Activated T-helper 9 cell treated with anti-CD3 and anti-CD28 coated beads, Interleukin-2, amount 50 U/mL, for 16 hours (primary cell): ENCODE measurements around the gene CIART.
"Not testable (repeated sequence)": the region's sequence is repeated elsewhere in the genome, so short reads cannot be mapped to it uniquely, and the experiment has no call there.

Experiments
- DNase-seq: peaks from one replicate; pipeline ENCODE4 v3.0.0-alpha.2; 2020; ENCODE audit warnings: low read depth

Gene CIART, protein sequence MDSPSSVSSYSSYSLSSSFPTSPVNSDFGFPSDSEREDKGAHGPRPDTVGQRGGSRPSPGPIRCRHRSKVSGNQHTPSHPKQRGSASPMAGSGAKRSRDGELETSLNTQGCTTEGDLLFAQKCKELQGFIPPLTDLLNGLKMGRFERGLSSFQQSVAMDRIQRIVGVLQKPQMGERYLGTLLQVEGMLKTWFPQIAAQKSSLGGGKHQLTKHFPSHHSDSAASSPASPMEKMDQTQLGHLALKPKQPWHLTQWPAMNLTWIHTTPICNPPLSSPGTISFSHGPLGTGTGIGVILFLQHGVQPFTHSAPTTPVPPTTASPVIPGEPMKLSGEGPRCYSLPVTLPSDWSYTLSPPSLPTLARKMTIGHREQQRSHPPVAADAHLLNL

DNA sequence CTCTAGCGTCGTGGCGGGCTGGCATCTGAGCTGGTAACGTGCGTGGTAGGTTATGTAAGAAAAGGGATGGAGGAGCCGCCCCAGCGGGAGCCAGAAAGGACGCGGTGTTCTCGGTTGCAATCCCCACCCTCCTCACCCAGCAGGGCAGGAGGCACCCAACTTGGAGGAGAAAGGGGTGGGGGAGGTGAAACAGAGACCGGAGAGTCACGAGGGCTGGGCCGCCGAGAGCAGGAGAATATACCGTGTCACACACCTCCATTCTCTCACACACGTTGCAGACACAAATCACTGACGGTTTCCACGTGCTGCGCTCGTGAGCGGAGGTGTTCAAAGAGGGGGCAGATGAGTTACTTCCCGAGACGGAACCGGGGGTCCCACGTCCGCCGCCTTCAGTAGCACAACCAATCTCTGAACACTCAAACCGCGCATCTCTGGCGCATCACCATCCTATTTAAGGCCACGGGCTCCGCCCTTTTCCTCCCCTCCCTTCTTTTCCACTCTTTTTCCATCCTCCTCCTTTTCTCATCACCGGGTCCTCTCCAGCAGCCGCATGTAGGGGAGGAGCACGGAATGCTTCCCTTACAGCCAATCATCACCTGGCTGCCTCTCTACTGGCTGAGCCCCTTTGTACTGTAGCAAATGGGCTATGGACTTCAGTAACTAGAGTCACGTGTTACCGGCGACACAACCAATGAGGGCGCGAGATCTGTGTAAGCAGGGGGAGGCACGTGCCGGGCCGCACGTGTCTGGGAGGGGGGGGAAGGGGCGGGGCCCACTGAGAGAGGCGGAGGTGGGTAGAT lies at the start of gene CIART:
TSS of gene CIART (plus strand) at position 797 of the 800 bp plus-strand sequence. CDS start 714 bp downstream, outside the sequence.
- peak; percentile 70 for DNase-seq

DNA sequence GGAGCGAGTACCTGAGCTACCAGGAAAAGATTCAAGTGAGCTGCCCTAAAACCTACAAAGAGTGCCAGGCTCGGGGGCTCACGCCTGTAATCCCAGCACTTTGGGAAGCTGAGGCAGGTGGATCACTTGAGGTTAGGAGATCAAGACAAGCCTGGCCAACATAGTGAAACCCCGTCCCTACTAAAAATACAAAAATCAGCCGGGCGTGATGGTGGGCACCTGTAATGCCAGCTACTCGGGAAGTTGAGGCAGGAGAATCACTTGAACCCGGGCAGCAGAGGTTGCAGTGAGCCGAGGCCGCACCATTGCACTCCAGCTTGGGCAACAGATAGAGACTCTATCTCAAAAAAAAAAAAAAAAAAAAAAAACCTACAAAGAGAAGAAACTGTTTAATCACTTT lies 49.4 kb upstream of the CIART start:
- not testable (repeated sequence) for DNase-seq

DNA sequence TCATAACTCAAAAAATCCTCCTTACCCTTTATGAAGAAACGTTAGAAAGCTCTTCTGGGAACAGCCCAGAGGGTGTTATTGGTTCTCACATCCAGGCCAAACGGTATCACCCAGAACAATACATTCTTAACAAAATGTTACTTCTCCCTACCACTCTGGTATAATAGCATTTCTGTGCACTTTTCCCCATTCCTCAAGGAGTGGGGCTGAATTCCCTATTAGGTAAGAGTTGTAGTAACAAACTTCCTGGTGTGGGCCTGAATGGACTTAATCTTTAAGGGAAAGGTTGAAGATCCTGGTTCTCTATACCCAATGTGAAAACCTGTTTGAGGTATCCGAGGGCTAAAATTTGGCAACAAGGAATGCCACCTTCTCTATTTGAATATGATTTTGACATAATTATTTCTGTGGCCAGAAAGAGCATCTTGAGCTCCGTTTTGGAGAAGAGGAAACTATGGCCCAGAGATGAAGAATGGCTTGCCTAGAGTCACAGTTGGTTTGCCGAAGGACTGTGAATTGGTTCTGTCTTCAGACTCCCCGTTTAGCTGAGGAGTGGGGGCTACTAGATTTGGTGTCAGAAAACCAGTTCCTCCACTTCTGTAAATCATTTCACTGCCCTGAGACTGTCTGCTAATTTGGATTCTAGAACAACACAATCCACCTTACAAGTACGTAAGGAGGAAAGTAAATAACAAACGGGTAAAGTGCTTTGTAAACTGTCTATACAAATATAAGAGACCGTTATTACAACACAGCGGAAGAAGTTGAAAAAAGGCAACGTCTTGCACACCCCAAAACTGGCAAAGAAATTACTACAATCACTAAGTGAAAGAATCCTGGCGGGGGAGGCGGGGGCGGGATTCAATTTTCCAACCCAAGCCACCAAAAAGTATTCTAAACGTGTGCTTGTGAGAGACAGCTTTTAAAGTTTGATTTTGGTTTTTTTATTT lies 48.7 kb upstream of the CIART start:
- DNase-seq = peak; percentile 50

DNA sequence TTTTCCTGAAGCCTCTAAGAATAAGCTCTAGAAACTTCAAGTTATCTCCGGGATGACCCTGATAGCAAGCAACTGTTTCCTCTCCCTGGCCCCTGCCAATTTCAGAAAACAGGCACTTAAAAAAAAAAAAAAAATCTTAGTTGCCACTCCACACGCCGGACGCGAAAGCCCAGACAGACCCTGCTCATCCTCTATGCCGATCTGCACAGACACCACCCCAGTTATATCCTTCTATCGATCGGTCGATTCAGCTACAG lies 48.1 kb upstream of the CIART start:
- no peak for DNase-seq

DNA sequence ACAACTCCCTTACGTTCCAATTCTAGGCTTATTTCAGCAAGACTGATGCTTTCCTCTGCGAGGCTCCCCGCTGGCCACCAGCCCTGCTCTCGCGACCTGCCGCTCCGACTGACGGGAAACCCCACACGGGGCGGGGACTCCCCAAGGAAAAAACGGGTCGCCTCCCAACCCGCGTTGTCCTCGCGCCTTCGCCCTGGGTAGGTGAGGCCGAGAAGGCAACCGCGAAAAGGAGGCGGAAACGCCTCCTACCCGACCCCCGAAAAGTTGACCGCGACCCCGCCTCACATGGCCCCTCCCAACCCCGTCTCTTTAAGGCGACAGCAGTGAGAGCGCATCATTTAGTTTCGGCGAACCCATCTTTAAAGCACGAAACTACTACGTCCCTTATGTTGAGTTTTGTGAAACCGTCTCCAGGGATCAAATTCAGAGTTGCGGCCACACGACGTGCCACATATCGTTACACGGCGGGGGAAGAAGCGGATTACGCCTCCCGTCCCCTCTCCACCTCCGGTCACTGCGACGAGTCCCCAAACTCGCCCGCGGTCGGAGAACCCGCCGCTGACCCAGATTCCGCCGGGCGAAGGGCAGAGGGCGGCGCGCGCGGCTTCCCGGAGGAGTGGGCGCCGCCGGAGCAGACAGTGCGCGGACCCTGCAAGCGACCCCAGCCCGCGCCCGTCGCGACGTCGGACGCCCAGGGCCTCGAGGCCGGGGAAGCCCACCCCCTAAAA lies 47.6 kb upstream of the CIART start:
- DNase-seq = peak; percentile 88

DNA sequence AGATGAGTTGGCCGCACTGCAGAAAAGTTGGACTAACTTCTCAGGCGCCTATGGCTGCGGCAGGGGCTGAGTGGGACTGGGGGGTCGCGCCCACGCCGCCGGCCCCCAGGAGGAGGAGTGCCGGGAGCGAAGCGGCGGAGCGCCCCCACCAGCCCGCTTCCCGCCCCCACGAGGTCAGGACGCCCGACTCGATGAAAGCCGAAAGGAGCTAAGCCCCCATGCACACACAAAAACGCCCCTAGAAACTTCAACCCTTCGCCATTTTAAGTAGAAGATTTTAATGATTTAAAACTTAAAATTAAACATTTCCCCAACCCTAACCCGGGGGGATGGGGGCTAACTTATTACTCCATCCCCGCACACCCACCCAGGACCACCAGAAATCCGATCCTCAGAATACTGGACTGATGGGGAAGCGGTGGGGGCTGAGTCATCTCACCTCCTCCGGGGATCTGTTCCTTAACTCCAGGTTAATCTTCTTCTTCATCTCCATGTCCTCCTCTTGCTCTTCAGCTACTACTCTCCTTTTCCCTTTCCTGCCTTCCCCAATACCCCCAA lies 47.0 kb upstream of the CIART start:
- peak; percentile 10 for DNase-seq

DNA sequence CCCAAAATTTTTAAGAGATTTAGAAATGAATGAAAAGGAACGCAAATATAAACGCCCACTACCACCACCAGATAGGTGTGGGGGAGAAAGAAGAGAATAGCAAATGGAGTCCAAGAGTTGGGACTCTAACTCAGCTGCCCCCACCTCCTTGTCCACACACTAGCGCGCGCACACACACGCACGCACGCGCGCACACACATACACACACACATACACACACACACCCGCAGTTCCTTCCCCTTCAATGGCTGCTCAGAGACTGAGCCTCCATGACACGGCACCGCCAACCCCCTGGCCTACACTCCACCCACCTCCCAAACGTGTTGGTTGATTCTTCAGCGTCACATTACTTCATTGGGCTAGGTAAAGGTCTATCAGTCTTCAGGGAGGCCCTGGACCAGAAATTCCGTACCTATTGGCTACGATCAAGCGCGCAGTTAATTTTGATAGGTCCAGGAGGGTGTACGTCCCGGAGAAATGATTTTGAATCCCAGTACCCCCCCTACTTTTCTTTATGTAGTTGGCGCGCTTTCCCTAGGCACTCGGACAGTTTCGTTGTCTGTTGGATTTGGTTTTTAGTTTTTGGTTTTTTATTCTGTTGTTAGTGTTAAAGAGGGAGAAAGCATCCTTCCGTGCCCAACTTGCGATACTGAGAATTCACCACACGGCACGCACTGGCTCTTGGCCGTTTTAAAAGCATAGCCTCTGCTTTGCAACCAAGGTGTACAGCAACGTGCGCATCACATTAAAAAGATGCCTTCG lies 46.3 kb upstream of the CIART start, which contains the start of gene ANP32E:
TSS of gene ANP32E (minus strand) at position 261 of the 762 bp plus-strand sequence. CDS start 326 bp downstream, outside the sequence.
- peak; percentile 85 for DNase-seq

DNA sequence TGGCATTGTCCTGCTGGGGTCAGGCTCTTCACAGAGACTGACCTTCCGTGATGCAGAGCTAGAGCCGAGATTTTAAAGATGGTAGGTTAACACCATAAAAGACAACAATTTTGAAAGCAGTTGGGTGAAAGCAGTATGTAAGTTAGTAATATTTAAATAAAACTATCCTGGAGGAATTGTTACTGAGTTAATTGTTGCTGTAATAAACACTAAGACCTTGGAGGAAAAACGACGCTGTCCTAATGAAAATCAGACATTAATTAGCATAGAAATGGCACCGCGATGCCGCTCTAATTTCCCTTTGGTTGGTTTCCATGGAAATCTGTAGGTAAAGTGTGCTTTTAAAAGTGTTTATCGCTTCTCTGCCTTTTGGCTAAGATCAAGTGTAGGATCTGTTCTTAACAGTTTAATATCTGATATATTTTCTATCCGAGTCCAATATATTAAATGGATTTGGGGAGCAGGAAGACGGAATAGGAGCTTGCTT lies 45.7 kb upstream of the CIART start:
- no peak for DNase-seq

DNA sequence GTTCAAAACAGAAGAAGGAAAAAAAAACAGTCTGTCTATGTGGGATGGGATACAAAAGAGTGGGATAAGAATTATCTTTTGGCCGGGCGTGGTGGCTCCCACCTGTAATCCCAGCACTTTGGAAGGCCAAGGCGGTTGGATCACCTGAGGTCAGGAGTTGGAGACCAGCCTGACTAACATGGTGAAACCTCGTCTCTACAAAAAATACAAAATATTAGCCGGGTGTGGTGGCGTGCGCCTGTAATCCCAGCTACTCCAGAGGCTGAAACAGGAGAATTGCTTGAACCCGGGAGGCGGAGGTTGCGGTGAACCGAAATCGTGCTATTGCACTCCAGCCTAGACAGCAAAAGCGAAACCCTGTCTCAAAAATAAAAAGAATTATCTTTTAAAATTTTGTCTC lies 45.2 kb upstream of the CIART start:
- not testable (repeated sequence) for DNase-seq

DNA sequence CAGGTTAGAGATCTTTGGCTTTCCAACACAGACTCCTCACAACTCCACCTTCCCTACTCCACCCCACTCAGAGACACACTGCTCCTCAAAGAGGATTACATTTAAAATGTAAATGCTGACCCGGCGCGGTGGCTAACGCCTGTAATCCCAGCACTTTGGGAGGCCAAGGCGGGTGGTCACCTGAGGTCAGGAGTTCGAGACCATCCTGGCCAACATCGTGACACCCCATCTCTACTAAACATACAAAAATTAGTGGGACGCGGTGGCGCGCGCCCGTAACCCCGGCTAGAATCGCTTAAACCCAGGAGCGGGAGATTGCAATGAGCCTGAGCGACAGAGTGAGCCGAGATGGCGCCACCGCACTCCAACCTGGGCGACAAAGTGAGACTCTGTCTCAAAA lies 44.6 kb upstream of the CIART start:
- DNase-seq = no peak

DNA sequence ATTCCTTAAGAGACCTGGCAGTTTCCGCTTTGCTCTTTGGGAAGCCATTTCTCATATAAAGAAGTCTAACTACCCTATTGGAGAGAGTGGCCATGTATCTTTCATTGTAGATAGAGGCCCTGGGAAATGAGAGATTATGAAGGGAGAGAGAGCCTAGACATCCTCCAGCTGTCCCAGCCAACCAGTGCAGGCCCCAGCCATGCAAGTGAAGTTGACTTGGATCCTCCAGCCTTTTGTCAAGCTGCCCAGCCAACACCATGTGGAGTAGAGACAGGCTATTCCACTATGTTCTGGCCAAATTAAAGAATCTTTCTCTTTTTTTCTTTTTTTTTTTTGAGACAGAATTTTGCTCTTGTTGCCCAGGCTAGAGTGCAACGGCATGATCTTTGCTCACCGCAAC lies 39.4 kb upstream of the CIART start:
- DNase-seq = no peak

DNA sequence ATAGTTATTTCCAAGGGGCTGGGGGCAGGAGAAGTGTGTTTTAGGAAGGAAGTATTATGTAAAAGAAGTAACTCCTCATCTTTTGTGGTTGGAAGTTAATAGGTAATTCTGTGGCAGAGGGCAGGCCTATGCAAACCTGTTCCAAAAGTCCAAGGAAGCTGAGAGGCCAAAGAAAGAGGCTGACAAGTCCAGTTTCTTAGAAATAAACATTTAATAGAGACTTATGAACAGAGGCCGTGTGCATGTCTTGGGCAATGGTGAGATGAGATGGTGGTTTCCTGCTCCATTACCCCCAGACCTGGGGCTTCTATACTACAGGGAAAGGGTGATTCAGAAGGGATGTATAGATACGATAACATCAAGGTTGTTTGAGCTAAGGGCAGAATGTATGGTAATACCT lies 32.4 kb upstream of the CIART start:
- DNase-seq = no peak

DNA sequence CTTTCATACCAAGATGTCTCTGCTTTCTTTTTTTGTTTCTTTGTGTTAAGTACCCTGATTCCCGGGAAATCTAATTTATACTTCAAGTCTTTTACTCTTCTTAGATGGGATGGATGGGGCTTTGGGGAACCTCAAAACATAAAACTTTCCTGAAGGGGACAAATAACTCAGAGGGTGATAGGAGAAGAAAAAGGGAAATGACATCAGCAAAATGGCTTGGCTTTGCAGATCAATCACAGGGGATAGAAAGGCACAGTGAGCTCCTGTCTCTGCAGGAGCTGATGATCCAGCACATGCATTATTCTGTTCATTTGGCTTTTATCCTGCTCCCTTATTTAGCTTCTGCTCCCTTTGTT lies 26.2 kb upstream of the CIART start:
- DNase-seq = no peak

DNA sequence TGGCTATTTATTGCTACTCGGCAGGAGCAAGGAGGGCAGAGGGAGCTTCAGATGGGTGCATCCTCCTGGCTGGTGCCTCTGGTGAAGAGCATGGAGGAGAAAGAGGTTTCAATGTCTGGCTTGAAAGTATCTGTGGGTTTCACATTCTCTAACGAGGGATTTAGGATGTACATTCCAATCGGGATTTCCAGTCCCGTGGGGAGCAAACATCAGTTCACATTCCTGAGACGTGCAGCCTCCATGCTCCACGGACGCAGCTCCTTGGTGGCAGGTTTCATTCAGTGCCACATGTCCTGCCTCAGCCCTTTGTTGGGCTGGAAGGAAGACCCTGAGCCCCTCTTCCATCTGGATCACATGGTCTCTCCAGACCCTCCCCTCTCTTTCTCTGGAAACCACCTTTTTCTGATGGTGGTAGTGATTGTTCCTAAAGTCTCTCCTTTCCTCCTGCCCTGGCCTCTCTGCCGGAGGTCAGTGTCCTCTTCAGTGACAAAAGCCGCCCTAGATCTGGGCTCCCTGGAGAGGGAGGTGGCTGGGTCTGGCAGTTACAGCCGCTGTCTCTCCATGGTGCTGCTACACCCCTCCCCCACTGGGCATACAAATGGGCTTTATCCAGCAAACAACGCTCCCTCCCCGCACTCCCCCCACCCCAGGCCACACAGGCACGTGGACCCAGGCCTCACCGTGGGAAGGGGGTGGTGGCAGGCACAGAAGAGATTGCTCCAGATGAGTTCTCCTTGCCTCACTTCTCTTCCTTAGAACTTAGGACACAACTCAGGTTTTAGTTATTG lies 25.6 kb upstream of the CIART start:
- no peak for DNase-seq

DNA sequence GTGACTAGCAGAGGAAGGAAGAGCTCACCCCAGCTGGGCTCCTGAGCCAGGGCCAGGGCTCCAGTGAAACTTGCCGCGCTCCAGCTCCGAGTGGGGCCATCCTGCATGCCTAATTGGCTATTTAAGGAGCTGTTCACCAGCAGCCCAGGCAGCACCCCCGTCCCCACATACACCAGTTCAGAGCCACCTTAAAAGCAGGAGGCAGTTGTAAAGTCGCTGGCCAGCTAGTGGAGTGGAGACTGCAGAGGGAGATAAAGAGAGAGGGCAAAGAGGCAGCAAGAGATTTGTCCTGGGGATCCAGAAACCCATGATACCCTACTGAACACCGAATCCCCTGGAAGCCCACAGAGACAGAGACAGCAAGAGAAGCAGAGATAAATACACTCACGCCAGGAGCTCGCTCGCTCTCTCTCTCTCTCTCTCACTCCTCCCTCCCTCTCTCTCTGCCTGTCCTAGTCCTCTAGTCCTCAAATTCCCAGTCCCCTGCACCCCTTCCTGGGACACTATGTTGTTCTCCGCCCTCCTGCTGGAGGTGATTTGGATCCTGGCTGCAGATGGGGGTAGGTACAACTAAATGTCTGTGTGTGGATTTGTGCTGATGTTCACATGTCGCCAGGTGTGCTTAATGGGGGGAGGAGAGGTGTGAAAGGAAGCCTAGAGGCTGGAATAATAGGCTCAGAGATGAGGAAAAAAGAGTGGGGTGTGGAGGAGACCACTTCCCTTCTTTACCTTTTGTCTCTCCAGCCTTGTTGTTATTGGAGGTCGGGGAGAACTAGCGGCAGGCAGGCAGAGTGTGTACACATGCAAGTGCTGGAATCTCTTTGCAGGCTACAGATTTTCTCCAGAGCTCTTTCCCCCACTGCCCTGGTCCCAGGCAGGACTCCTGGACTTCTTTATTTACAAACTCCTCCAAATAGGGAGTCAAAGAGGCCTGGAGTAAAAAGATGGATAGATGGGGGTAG lies 24.4 kb upstream of the CIART start, which contains the start of gene CA14:
TSS of gene CA14 (plus strand) at position 151 of the 962 bp plus-strand sequence. CDS start at position 506, 355 bp downstream.
- DNase-seq = no peak

DNA sequence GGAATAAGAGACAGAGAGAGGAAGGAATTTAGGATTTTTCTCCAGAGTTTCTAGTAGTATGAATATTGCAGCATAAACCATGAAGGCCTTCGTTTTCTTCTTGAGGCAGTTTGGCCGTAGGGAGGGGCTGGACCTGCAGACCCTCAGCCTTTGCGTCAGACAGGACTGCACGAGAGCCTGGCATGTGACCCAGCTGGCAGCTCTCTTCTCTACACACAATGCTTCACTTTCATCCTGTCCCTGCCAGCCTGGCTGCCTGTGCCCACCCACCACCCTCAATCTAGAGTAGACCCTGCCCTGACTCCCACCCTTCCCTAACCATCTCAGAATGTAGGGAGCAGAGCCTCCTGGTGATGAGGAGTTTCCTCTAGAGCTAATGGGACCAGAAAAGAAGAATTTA lies 23.1 kb upstream of the CIART start:
- DNase-seq = no peak

DNA sequence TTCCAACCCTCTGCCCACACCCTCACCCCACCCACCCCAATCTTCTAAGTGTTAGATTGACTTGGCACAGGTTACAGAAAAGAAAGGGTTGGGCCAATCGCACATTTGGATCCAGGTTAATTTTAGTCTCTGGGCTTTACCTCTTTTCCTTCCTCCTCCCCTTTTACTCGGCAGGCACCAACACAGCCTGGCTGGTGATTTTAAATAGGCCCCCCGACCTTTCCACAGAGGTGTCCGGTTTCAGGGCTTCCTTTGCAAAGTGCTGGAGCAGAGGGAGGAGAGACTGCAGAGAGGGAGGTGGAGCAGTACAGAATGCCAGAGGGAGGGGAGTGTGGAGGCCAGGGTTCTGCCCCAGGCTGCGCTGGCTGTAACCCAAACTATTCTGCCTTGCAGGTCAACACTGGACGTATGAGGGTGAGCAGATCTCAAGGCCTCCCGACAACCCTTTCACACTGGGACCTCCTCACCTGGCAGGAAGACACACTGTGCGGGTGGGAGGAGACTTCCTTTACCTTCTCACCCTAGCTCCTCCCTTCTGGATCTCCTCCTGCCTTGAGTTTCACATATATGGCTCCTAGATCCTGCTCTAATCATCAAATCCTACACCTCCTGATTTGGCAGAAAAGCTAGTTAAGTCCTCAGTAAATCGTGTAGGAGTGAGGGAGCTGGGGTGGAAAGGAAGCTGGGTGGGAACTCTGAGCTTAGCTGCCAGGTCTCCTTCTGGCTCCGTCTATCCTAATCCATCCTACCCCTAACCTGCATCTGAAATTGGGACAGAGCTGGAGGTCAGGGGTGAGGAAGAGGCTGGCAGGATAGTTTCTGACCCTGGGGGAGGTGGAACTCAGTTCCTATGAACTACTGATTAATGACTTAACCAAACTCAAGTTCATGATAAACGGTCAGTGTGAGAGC lies 22.3 kb upstream of the CIART start:
- no peak for DNase-seq
